NT2/D1 (cell line): ENCODE results near the gene DYRK1B.

ENCODE experiments used
- YY1 ChIP-seq: IDR thresholded peaks from 2 replicates; pipeline ENCODE4 v1.6.1; 2011; ENCODE audit not compliant: insufficient read length, insufficient read depth
- ZNF274 ChIP-seq: IDR thresholded peaks from 2 replicates; pipeline ENCODE4 v1.6.1; 2011; ENCODE audit warnings: mild to moderate bottlenecking, low read depth, low read length

GRCh38 chr19:39811064-39811463 lies 22.9 kb downstream of the DYRK1B start:
- TF ChIP-seq YY1 (no peak), ZNF274 (no peak)
